ENCODE results near the gene AIFM3. TPM values are rescaled to one million over a fixed set of nuclear protein-coding genes. Genes with fewer than 3 reads are reported as not detected.
"Not testable (repeated sequence)": the region's sequence is repeated elsewhere in the genome, so short reads cannot be mapped to it uniquely, and the experiment has no call there.

Gene AIFM3
- total RNA-seq = 0.88 and 0.93 TPM in 2 replicates

- Mint-ChIP-seq H3K4me3 (no peak within 1 kb of the TSS), H3K27me3 (ENCODE audit: insufficient read depth) (peaks cover 17% of the 10 kb centered on the region), H3K9me3 (no peaks in the 10 kb centered on the region), H3K4me1 (ENCODE audit: low read depth) (peaks cover 5% of the 10 kb centered on the region), H3K36me3 (ENCODE audit: low read depth) (no peaks in the 10 kb centered on the region), H3K27ac (no peak within 1 kb of the TSS)
- intact Hi-C loops (cut with micrococcal nuclease) = loop anchor here (10.0 kb wide), 1 partner anchor 138 kb away; no protein-coding TSS in a partner anchor
- DNase-seq (ENCODE audit: low spot score) = no peak
Measured at GRCh38 chr22:20966883-20967696, at the start of gene AIFM3. Gene AIFM3, plus strand, starts transcription at chr22:20967255. Its CDS starts 690 bp downstream, at chr22:20967945.

- Mint-ChIP-seq H3K27ac (peak overlapping the region; percentile 88), H3K4me1 (ENCODE audit: low read depth) (peaks cover 38% of the 10 kb centered on the region), H3K27me3 (ENCODE audit: insufficient read depth) (peaks cover 3% of the 10 kb centered on the region), H3K9me3 (no peaks in the 10 kb centered on the region), H3K36me3 (ENCODE audit: low read depth) (peaks cover 16% of the 10 kb centered on the region), H3K4me3 (peak overlapping the region; percentile 99)
- no peak for DNase-seq (ENCODE audit: low spot score)
- intact Hi-C loops (cut with micrococcal nuclease) = loop anchor here (1.0 to 10.0 kb wide), 4 partner anchors 44 to 414 kb away; partner anchors contain the start of genes LZTR1 and MED15
Measured at GRCh38 chr22:20918663-20919218, 48.3 kb upstream of the AIFM3 start.

GRCh38 chr22:20919718-20920117 is 47.3 kb upstream of the AIFM3 start:
- peak overlapping the region; percentile 40 for H3K27ac Mint-ChIP-seq
- H3K4me3 Mint-ChIP-seq = peak overlapping the region; percentile 99
- peaks cover 16% of the 10 kb centered on the region for H3K36me3 Mint-ChIP-seq (ENCODE audit: low read depth)
- no peaks in the 10 kb centered on the region for H3K9me3 Mint-ChIP-seq
- H3K4me1 Mint-ChIP-seq (ENCODE audit: low read depth) = peaks cover 38% of the 10 kb centered on the region
- intact Hi-C loops (cut with micrococcal nuclease) = loop anchor here (1.0 to 10.0 kb wide), 4 partner anchors 8 to 415 kb away; partner anchors contain the start of genes LZTR1 and MED15
- H3K27me3 Mint-ChIP-seq (ENCODE audit: insufficient read depth) = no peaks in the 10 kb centered on the region
- DNase-seq (ENCODE audit: low spot score) = no peak

- intact Hi-C loops (cut with micrococcal nuclease) = loop anchor here (1.0 kb wide), 1 partner anchor 10 kb away; no protein-coding TSS in a partner anchor
- Mint-ChIP-seq H3K27me3 (ENCODE audit: insufficient read depth) (no peaks in the 10 kb centered on the region), H3K4me1 (ENCODE audit: low read depth) (peaks cover 43% of the 10 kb centered on the region), H3K4me3 (peak overlapping the region; percentile 99), H3K27ac (peak overlapping the region; percentile 37), H3K36me3 (ENCODE audit: low read depth) (peaks cover 19% of the 10 kb centered on the region), H3K9me3 (no peaks in the 10 kb centered on the region)
- no peak for DNase-seq (ENCODE audit: low spot score)
Measured at GRCh38 chr22:20920881-20921203, 46.2 kb upstream of the AIFM3 start.

- Mint-ChIP-seq H3K9me3 (no peaks in the 10 kb centered on the region), H3K4me3 (peak overlapping the region; percentile 9), H3K27ac (peak overlapping the region; percentile 21), H3K4me1 (ENCODE audit: low read depth) (peaks cover 42% of the 10 kb centered on the region), H3K36me3 (ENCODE audit: low read depth) (peaks cover 23% of the 10 kb centered on the region), H3K27me3 (ENCODE audit: insufficient read depth) (no peaks in the 10 kb centered on the region)
- DNase-seq (ENCODE audit: low spot score) = no peak
- intact Hi-C loops (cut with micrococcal nuclease) = no loop called here
Measured at GRCh38 chr22:20922141-20922751, 44.8 kb upstream of the AIFM3 start.

- Mint-ChIP-seq H3K27me3 (ENCODE audit: insufficient read depth) (no peaks in the 10 kb centered on the region), H3K4me3 (no peak overlapping the region), H3K27ac (no peak overlapping the region), H3K9me3 (no peaks in the 10 kb centered on the region), H3K36me3 (ENCODE audit: low read depth) (peaks cover 18% of the 10 kb centered on the region), H3K4me1 (ENCODE audit: low read depth) (peaks cover 33% of the 10 kb centered on the region)
- intact Hi-C loops (cut with micrococcal nuclease) = no loop called here
- no peak for DNase-seq (ENCODE audit: low spot score)
Measured at GRCh38 chr22:20926243-20926642, 40.8 kb upstream of the AIFM3 start.

GRCh38 chr22:20927940-20928572 is 39.0 kb upstream of the AIFM3 start:
- intact Hi-C loops (cut with micrococcal nuclease) = no loop called here
- Mint-ChIP-seq H3K27ac (no peak overlapping the region), H3K9me3 (no peaks in the 10 kb centered on the region), H3K4me1 (ENCODE audit: low read depth) (peaks cover 33% of the 10 kb centered on the region), H3K4me3 (no peak overlapping the region), H3K36me3 (ENCODE audit: low read depth) (peaks cover 14% of the 10 kb centered on the region), H3K27me3 (ENCODE audit: insufficient read depth) (no peaks in the 10 kb centered on the region)
- no peak for DNase-seq (ENCODE audit: low spot score)

- intact Hi-C loops (cut with micrococcal nuclease) = no loop called here
- Mint-ChIP-seq H3K36me3 (ENCODE audit: low read depth) (peaks cover 15% of the 10 kb centered on the region), H3K27ac (no peak overlapping the region), H3K4me3 (no peak overlapping the region), H3K27me3 (ENCODE audit: insufficient read depth) (no peaks in the 10 kb centered on the region), H3K9me3 (no peaks in the 10 kb centered on the region), H3K4me1 (ENCODE audit: low read depth) (peaks cover 33% of the 10 kb centered on the region)
- no peak for DNase-seq (ENCODE audit: low spot score)
Measured at GRCh38 chr22:20928573-20928967, 38.5 kb upstream of the AIFM3 start.

- Mint-ChIP-seq H3K27me3 (ENCODE audit: insufficient read depth) (no peaks in the 10 kb centered on the region), H3K27ac (no peak overlapping the region), H3K9me3 (no peaks in the 10 kb centered on the region), H3K4me3 (no peak overlapping the region), H3K4me1 (ENCODE audit: low read depth) (peaks cover 38% of the 10 kb centered on the region), H3K36me3 (ENCODE audit: low read depth) (peaks cover 25% of the 10 kb centered on the region)
- DNase-seq (ENCODE audit: low spot score) = no peak
- intact Hi-C loops (cut with micrococcal nuclease) = no loop called here
Measured at GRCh38 chr22:20930004-20930403, 37.1 kb upstream of the AIFM3 start.

- H3K27me3 Mint-ChIP-seq (ENCODE audit: insufficient read depth); intact Hi-C loops (cut with micrococcal nuclease); DNase-seq (ENCODE audit: low spot score); H3K4me3 Mint-ChIP-seq; H3K9me3 Mint-ChIP-seq; H3K27ac Mint-ChIP-seq: not testable (repeated sequence)
- H3K36me3 Mint-ChIP-seq (ENCODE audit: low read depth) = peaks cover 24% of the 10 kb centered on the region
- H3K4me1 Mint-ChIP-seq (ENCODE audit: low read depth) = peaks cover 36% of the 10 kb centered on the region
Measured at GRCh38 chr22:20930435-20930834, 36.6 kb upstream of the AIFM3 start.

GRCh38 chr22:20931126-20931654 is 35.9 kb upstream of the AIFM3 start:
- peaks cover 34% of the 10 kb centered on the region for H3K4me1 Mint-ChIP-seq (ENCODE audit: low read depth)
- H3K4me3 Mint-ChIP-seq = no peak overlapping the region
- no peaks in the 10 kb centered on the region for H3K27me3 Mint-ChIP-seq (ENCODE audit: insufficient read depth)
- intact Hi-C loops (cut with micrococcal nuclease) = no loop called here
- DNase-seq (ENCODE audit: low spot score) = no peak
- no peaks in the 10 kb centered on the region for H3K9me3 Mint-ChIP-seq
- H3K36me3 Mint-ChIP-seq (ENCODE audit: low read depth) = peaks cover 26% of the 10 kb centered on the region
- no peak overlapping the region for H3K27ac Mint-ChIP-seq

GRCh38 chr22:20933910-20934309 is 33.1 kb upstream of the AIFM3 start:
- Mint-ChIP-seq H3K4me3 (no peak overlapping the region), H3K27me3 (ENCODE audit: insufficient read depth) (no peaks in the 10 kb centered on the region), H3K4me1 (ENCODE audit: low read depth) (peaks cover 57% of the 10 kb centered on the region), H3K27ac (no peak overlapping the region), H3K36me3 (ENCODE audit: low read depth) (peaks cover 32% of the 10 kb centered on the region), H3K9me3 (no peaks in the 10 kb centered on the region)
- no peak for DNase-seq (ENCODE audit: low spot score)
- intact Hi-C loops (cut with micrococcal nuclease) = no loop called here
